ENCODE results near the gene CUBN. TPM values are rescaled to one million over a fixed set of nuclear protein-coding genes. Genes with fewer than 3 reads are reported as not detected.

The CUBN gene
- total and polyA plus RNA-seq, 10 of the 15 experiments (the other 5 are each of a cell fraction or from before 2014, with no cell fraction given): under 0.01 to 0.14 (median 0.02) TPM; not detected in 6

- no peaks in the 10 kb centered on the region for H3K4me1 ChIP-seq (ENCODE audit: control insufficient read depth, insufficient read depth, low read length)
- no peaks in the 10 kb centered on the region for H4K20me1 ChIP-seq (ENCODE audit: control insufficient read depth, insufficient read depth)
- H3K27ac ChIP-seq (ENCODE audit: control insufficient read depth, insufficient read depth): no peak overlapping the region
- no peak for TF ChIP-seq ETV6 (conservative IDR thresholded peaks at IDR 0.05 in 1 of 2, IDR thresholded peaks at IDR 0.05 in 1 of 2; ENCODE audit: borderline replicate concordance in 1 of 2, low read depth in 1 of 2)
- TF ChIP-seq NR2C1 (IDR thresholded peaks at IDR 0.05): no peak
- TF ChIP-seq BMI1 (IDR thresholded peaks at IDR 0.05; ENCODE audit: borderline replicate concordance): no peak
- no peak for TF ChIP-seq ZNF622 (IDR thresholded peaks at IDR 0.05)
- TF ChIP-seq, protein P1, sequence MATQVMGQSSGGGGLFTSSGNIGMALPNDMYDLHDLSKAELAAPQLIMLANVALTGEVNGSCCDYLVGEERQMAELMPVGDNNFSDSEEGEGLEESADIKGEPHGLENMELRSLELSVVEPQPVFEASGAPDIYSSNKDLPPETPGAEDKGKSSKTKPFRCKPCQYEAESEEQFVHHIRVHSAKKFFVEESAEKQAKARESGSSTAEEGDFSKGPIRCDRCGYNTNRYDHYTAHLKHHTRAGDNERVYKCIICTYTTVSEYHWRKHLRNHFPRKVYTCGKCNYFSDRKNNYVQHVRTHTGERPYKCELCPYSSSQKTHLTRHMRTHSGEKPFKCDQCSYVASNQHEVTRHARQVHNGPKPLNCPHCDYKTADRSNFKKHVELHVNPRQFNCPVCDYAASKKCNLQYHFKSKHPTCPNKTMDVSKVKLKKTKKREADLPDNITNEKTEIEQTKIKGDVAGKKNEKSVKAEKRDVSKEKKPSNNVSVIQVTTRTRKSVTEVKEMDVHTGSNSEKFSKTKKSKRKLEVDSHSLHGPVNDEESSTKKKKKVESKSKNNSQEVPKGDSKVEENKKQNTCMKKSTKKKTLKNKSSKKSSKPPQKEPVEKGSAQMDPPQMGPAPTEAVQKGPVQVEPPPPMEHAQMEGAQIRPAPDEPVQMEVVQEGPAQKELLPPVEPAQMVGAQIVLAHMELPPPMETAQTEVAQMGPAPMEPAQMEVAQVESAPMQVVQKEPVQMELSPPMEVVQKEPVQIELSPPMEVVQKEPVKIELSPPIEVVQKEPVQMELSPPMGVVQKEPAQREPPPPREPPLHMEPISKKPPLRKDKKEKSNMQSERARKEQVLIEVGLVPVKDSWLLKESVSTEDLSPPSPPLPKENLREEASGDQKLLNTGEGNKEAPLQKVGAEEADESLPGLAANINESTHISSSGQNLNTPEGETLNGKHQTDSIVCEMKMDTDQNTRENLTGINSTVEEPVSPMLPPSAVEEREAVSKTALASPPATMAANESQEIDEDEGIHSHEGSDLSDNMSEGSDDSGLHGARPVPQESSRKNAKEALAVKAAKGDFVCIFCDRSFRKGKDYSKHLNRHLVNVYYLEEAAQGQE (IDR thresholded peaks at IDR 0.05; ENCODE audit: low read depth, low read length): no peak
- no peak for TF ChIP-seq JUNB (IDR thresholded peaks at IDR 0.05)
- no peak for TF ChIP-seq SREBF2 (IDR thresholded peaks at IDR 0.05; ENCODE audit: low read length)
- no peak for TF ChIP-seq BCL3 (IDR thresholded peaks at IDR 0.05; ENCODE audit: borderline replicate concordance, insufficient read depth, low read depth, low read length, poor library complexity, severe bottlenecking)
- no peak for TF ChIP-seq IRF4 (IDR thresholded peaks at IDR 0.05; ENCODE audit: low read depth, low read length)
- POLR2A ChIA-PET: no interaction called here
- no peaks in the 10 kb centered on the region for H3K9me3 ChIP-seq (replicated peaks; ENCODE audit: control insufficient read depth, insufficient read depth, low read length)
- FAIRE-seq (no peak), DNase-seq (ENCODE audit: low read depth, low spot score) (no peak), ATAC-seq (no peak)
- CTCF ChIA-PET: interaction anchor here (0.9 to 1.0 kb wide), 2 partner anchors 280 to 303 kb away, joined by 3 to 4 read pairs; no protein-coding TSS in a partner anchor
- SMC1A ChIA-PET (ENCODE audit: uncharacterized antibody, unreplicated experiment): no interaction called here
- intact Hi-C loops (cut with micrococcal nuclease; ENCODE audit: unreplicated experiment): loop anchor here (5.0 kb wide), 1 partner anchor 304 kb away; no protein-coding TSS in a partner anchor
- no peak overlapping the region for H3K4me2 ChIP-seq (ENCODE audit: control insufficient read depth, insufficient read depth)
- no TSS peak for BruUV-seq (replicated peaks)
- H2AFZ ChIP-seq (ENCODE audit: control insufficient read depth, low read depth, low read length): no peak overlapping the region
- in situ Hi-C loops (cut with MboI): no loop called here
- 39% methylated on average over 5 of the region's 5 CpGs for WGBS (ENCODE audit: insufficient coverage, insufficient replicate concordance, low lambda C conversion rate, missing lambda C conversion rate)
- no peak overlapping the region for H3K4me3 ChIP-seq
- no peaks in the 10 kb centered on the region for H3K79me2 ChIP-seq (ENCODE audit: control insufficient read depth, insufficient read depth, low read length)
- H3K27me3 ChIP-seq (replicated peaks in 1 of 2; ENCODE audit: control insufficient read depth in 2 of 2, insufficient read depth in 2 of 2, low read length in 1 of 2): no peaks in the 10 kb centered on the region
- RAD21 ChIA-PET (ENCODE audit: unreplicated experiment): no interaction called here
- no peaks in the 10 kb centered on the region for H3K36me3 ChIP-seq (ENCODE audit: control insufficient read depth in 2 of 2, insufficient read depth in 2 of 2, low read length in 1 of 2)
- no peak overlapping the region for H3K9ac ChIP-seq (ENCODE audit: control insufficient read depth, insufficient read depth, low read length)
Measured at GRCh38 chr10:16953270-16953669, 176.3 kb downstream of the CUBN start.

Measured in GM12878 (cell line).